T-helper 1 cell treated with Interleukin-12 subunit alpha and Interleukin-12 subunit beta and Interleukin-4 antibody, amounts not matched to agents 30 μg/mL and 1 μg/mL, for 36 hours (primary cell): ENCODE data around the gene CNTN4.

Experiments
- H3K27ac Mint-ChIP-seq: one replicate; pipeline ENCODE4 v1.8.0; 2021; ENCODE audit warnings: mild to moderate bottlenecking, mixed read lengths
- H3K27me3 Mint-ChIP-seq: one replicate; pipeline ENCODE4 v1.8.0; 2021; ENCODE audit warnings: low read depth, mixed read lengths
- H3K36me3 Mint-ChIP-seq: one replicate; pipeline ENCODE4 v1.8.0; 2021; ENCODE audit warnings: low read depth, mixed read lengths
- H3K4me1 Mint-ChIP-seq: one replicate; pipeline ENCODE4 v1.8.0; 2021; ENCODE audit warnings: low read depth, mixed read lengths
- H3K4me3 Mint-ChIP-seq: one replicate; pipeline ENCODE4 v1.8.0; 2021; ENCODE audit warnings: mild to moderate bottlenecking, moderate library complexity, mixed read lengths
- H3K9me3 Mint-ChIP-seq: one replicate; pipeline ENCODE4 v1.8.0; 2021; ENCODE audit warnings: mixed read lengths

Gene CNTN4

GRCh38 chr3:3074551-3075257 is 976.0 kb downstream of the CNTN4 start:
- H3K27me3 Mint-ChIP-seq = no peaks in the 10 kb centered on the region
- H3K27ac Mint-ChIP-seq = no peak overlapping the region
- H3K36me3 Mint-ChIP-seq = no peaks in the 10 kb centered on the region

GRCh38 chr3:3080309-3080708 is 981.6 kb downstream of the CNTN4 start:
- H3K9me3 Mint-ChIP-seq = no peaks in the 10 kb centered on the region
- no peak overlapping the region for H3K4me3 Mint-ChIP-seq
- H3K27me3 Mint-ChIP-seq = no peaks in the 10 kb centered on the region
- H3K27ac Mint-ChIP-seq = no peak overlapping the region
- no peaks in the 10 kb centered on the region for H3K4me1 Mint-ChIP-seq
- no peaks in the 10 kb centered on the region for H3K36me3 Mint-ChIP-seq

More at GRCh38 chr3:3074551-3075257, 976.0 kb downstream of the CNTN4 start:
- H3K9me3 Mint-ChIP-seq = no peaks in the 10 kb centered on the region
- H3K4me1 Mint-ChIP-seq = no peaks in the 10 kb centered on the region
- H3K4me3 Mint-ChIP-seq = no peak overlapping the region

- no peak overlapping the region for H3K27ac Mint-ChIP-seq
- no peaks in the 10 kb centered on the region for H3K9me3 Mint-ChIP-seq
- no peaks in the 10 kb centered on the region for H3K36me3 Mint-ChIP-seq
- peaks cover 4% of the 10 kb centered on the region for H3K27me3 Mint-ChIP-seq
- H3K4me1 Mint-ChIP-seq = no peaks in the 10 kb centered on the region
- H3K4me3 Mint-ChIP-seq = no peak overlapping the region
These were observed 982.9 kb downstream of the CNTN4 start for GRCh38 chr3:3081381-3082233.

- H3K27ac Mint-ChIP-seq = no peak overlapping the region
- no peaks in the 10 kb centered on the region for H3K36me3 Mint-ChIP-seq
- H3K9me3 Mint-ChIP-seq = no peaks in the 10 kb centered on the region
- peaks cover 4% of the 10 kb centered on the region for H3K27me3 Mint-ChIP-seq
- no peak overlapping the region for H3K4me3 Mint-ChIP-seq
- H3K4me1 Mint-ChIP-seq = no peaks in the 10 kb centered on the region
These were observed 983.7 kb downstream of the CNTN4 start for GRCh38 chr3:3082234-3082924.

GRCh38 chr3:3084890-3085289 is 986.2 kb downstream of the CNTN4 start:
- Mint-ChIP-seq H3K4me1 (no peaks in the 10 kb centered on the region), H3K27ac (no peak overlapping the region), H3K4me3 (no peak overlapping the region), H3K36me3 (no peaks in the 10 kb centered on the region), H3K9me3 (no peaks in the 10 kb centered on the region), H3K27me3 (peaks cover 4% of the 10 kb centered on the region)

GRCh38 chr3:3085782-3086181 is 987.1 kb downstream of the CNTN4 start:
- no peaks in the 10 kb centered on the region for H3K4me1 Mint-ChIP-seq
- H3K27ac Mint-ChIP-seq = no peak overlapping the region
- no peaks in the 10 kb centered on the region for H3K36me3 Mint-ChIP-seq
- peaks cover 4% of the 10 kb centered on the region for H3K27me3 Mint-ChIP-seq
- no peaks in the 10 kb centered on the region for H3K9me3 Mint-ChIP-seq
- H3K4me3 Mint-ChIP-seq = no peak overlapping the region

- Mint-ChIP-seq H3K4me1 (no peaks in the 10 kb centered on the region), H3K27me3 (peaks cover 4% of the 10 kb centered on the region), H3K9me3 (no peaks in the 10 kb centered on the region), H3K36me3 (no peaks in the 10 kb centered on the region), H3K27ac (no peak overlapping the region), H3K4me3 (no peak overlapping the region)
These were observed 987.6 kb downstream of the CNTN4 start for GRCh38 chr3:3086239-3086638.

- no peaks in the 10 kb centered on the region for H3K9me3 Mint-ChIP-seq
- peaks cover 4% of the 10 kb centered on the region for H3K27me3 Mint-ChIP-seq
- no peaks in the 10 kb centered on the region for H3K4me1 Mint-ChIP-seq
- H3K27ac Mint-ChIP-seq = no peak overlapping the region
- no peak overlapping the region for H3K4me3 Mint-ChIP-seq
- no peaks in the 10 kb centered on the region for H3K36me3 Mint-ChIP-seq
These were observed 988.6 kb downstream of the CNTN4 start for GRCh38 chr3:3087279-3087678.

GRCh38 chr3:3087716-3088465 is 989.2 kb downstream of the CNTN4 start:
- H3K27ac Mint-ChIP-seq = no peak overlapping the region
- no peaks in the 10 kb centered on the region for H3K36me3 Mint-ChIP-seq
- H3K9me3 Mint-ChIP-seq = no peaks in the 10 kb centered on the region
- H3K27me3 Mint-ChIP-seq = peaks cover 4% of the 10 kb centered on the region
- no peaks in the 10 kb centered on the region for H3K4me1 Mint-ChIP-seq
- H3K4me3 Mint-ChIP-seq = no peak overlapping the region

GRCh38 chr3:3089017-3089416 is 990.4 kb downstream of the CNTN4 start:
- Mint-ChIP-seq H3K27me3 (peaks cover 4% of the 10 kb centered on the region), H3K27ac (no peak overlapping the region), H3K4me1 (no peaks in the 10 kb centered on the region), H3K9me3 (no peaks in the 10 kb centered on the region), H3K36me3 (no peaks in the 10 kb centered on the region), H3K4me3 (no peak overlapping the region)

GRCh38 chr3:3097958-3098357 is 999.3 kb downstream of the CNTN4 start:
- Mint-ChIP-seq H3K36me3 (no peaks in the 10 kb centered on the region), H3K4me1 (no peaks in the 10 kb centered on the region), H3K27me3 (peaks cover 5% of the 10 kb centered on the region), H3K9me3 (no peaks in the 10 kb centered on the region), H3K27ac (no peak overlapping the region), H3K4me3 (no peak overlapping the region)

- Mint-ChIP-seq H3K27ac (no peak overlapping the region), H3K36me3 (no peaks in the 10 kb centered on the region), H3K4me3 (no peak overlapping the region), H3K4me1 (no peaks in the 10 kb centered on the region), H3K27me3 (peaks cover 10% of the 10 kb centered on the region), H3K9me3 (no peaks in the 10 kb centered on the region)
These were observed 1003.2 kb downstream of the CNTN4 start for GRCh38 chr3:3101660-3102458.

- Mint-ChIP-seq H3K4me1 (no peaks in the 10 kb centered on the region), H3K9me3 (no peaks in the 10 kb centered on the region), H3K27ac (no peak overlapping the region), H3K4me3 (no peak overlapping the region), H3K27me3 (peaks cover 12% of the 10 kb centered on the region), H3K36me3 (no peaks in the 10 kb centered on the region)
These were observed 1004.1 kb downstream of the CNTN4 start for GRCh38 chr3:3102751-3103150.
